ENCODE data around the gene LRP10. TPM values are rescaled to one million over a fixed set of nuclear protein-coding genes. Genes with fewer than 3 reads are reported as not detected.

LRP10 gene
- total RNA-seq, 1 experiment from 2014 or later, result 42.7 TPM

DNA sequence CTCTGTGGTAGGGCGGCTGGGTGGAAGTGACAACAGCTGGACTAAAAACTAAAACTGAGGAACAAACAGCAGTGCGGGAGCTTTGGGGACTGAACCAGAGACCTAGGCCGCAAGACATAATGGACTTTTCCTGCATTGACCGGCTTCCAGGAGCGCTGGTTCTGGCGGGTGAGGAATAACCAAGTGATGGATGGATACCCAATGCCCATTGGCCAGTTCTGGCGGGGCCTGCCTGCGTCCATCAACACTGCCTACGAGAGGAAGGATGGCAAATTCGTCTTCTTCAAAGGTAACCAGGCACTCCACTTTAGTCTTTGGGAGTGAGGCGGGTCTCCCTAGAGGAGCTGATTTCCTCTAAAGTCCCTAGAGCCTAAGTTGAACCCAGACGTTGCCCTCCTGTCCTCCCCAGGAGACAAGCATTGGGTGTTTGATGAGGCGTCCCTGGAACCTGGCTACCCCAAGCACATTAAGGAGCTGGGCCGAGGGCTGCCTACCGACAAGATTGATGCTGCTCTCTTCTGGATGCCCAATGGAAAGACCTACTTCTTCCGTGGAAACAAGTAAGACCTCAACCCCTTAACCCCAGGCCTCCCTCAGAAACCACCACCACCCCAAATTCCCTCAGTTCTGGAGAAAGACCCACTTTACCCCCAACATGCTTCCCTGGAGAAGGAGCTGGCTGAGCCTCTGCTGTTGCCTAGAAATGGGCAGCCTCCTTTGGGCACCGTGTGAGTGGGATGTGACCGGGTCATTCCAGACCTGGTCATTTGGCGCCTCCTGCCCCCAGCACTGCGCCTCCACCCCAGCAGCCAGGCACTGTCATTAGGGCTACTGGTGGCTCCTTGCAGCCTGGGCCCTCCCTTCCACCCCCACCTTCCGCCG is 27.1 kb upstream of the LRP10 start:
- no peak overlapping the region for H2AFZ ChIP-seq (ENCODE audit: low read depth, low read length, poor library complexity, severe bottlenecking)
- no peaks in the 10 kb centered on the region for H3K79me2 ChIP-seq (ENCODE audit: insufficient read depth, low read length)
- H3K9me2 ChIP-seq (ENCODE audit: insufficient read depth), result no peaks in the 10 kb centered on the region
- no peaks in the 10 kb centered on the region for H3K4me1 ChIP-seq (ENCODE audit: control insufficient read depth in 1 of 2, insufficient read depth in 2 of 2, low read length in 2 of 2)
- H3K9ac ChIP-seq (ENCODE audit: low read length), result no peak overlapping the region
- ChIA-PET POLR2A (no interaction called here), CTCF (no interaction called here), RAD21 (ENCODE audit: low non-redundant PET in 1 of 2, low total read pairs in 2 of 2, uncharacterized antibody in 2 of 2, unreplicated experiment in 2 of 2) (no interaction called here)
- no peaks in the 10 kb centered on the region for H3K27me3 ChIP-seq (ENCODE audit: insufficient read depth, low read length)
- no peaks in the 10 kb centered on the region for H4K20me1 ChIP-seq (ENCODE audit: insufficient read depth)
- intact Hi-C loops (cut with micrococcal nuclease), result no loop called here
- H3K36me3 ChIP-seq (ENCODE audit: control insufficient read depth in 1 of 2, insufficient read depth in 2 of 2, low read length in 2 of 2), result no peaks in the 10 kb centered on the region
- ATAC-seq, result peak; percentile 32; the same call in 1 of the 2 replicates
- H3K27ac ChIP-seq (ENCODE audit: low read depth, low read length), result no peak overlapping the region
- no peak overlapping the region for H3K4me2 ChIP-seq (ENCODE audit: low read length)
- no TSS peak for BruUV-seq (replicated peaks)
- H3K9me3 ChIP-seq (ENCODE audit: control insufficient read depth in 1 of 2, insufficient read depth in 1 of 2, low read depth in 1 of 2, low read length in 2 of 2), result no peaks in the 10 kb centered on the region
- no peak overlapping the region for H3K4me3 ChIP-seq (replicated peaks in 1 of 2; ENCODE audit: low read depth in 1 of 2, low read length in 2 of 2)
- TF ChIP-seq TCF7L2 (IDR thresholded peaks at IDR 0.05; ENCODE audit: borderline replicate concordance, extremely low read depth, insufficient read depth, insufficient read length) (no peak), EZH2 (IDR thresholded peaks at IDR 0.05) (no peak), ZNF274 (IDR thresholded peaks at IDR 0.05; ENCODE audit: low read depth, low read length) (no peak), EZH2phosphoT487 (IDR thresholded peaks at IDR 0.05; ENCODE audit: borderline replicate concordance) (no peak), SRF (IDR thresholded peaks at IDR 0.05; ENCODE audit: low read depth) (no peak), RAD21 (IDR thresholded peaks at IDR 0.05; ENCODE audit: low read depth) (no peak), CEBPB (IDR thresholded peaks at IDR 0.05; ENCODE audit: low read depth) (no peak), FOSL1 (IDR thresholded peaks at IDR 0.05; ENCODE audit: low read depth) (no peak), CBX3 (IDR thresholded peaks at IDR 0.05; ENCODE audit: low read depth) (no peak)
- TF ChIP-seq, protein P1, sequence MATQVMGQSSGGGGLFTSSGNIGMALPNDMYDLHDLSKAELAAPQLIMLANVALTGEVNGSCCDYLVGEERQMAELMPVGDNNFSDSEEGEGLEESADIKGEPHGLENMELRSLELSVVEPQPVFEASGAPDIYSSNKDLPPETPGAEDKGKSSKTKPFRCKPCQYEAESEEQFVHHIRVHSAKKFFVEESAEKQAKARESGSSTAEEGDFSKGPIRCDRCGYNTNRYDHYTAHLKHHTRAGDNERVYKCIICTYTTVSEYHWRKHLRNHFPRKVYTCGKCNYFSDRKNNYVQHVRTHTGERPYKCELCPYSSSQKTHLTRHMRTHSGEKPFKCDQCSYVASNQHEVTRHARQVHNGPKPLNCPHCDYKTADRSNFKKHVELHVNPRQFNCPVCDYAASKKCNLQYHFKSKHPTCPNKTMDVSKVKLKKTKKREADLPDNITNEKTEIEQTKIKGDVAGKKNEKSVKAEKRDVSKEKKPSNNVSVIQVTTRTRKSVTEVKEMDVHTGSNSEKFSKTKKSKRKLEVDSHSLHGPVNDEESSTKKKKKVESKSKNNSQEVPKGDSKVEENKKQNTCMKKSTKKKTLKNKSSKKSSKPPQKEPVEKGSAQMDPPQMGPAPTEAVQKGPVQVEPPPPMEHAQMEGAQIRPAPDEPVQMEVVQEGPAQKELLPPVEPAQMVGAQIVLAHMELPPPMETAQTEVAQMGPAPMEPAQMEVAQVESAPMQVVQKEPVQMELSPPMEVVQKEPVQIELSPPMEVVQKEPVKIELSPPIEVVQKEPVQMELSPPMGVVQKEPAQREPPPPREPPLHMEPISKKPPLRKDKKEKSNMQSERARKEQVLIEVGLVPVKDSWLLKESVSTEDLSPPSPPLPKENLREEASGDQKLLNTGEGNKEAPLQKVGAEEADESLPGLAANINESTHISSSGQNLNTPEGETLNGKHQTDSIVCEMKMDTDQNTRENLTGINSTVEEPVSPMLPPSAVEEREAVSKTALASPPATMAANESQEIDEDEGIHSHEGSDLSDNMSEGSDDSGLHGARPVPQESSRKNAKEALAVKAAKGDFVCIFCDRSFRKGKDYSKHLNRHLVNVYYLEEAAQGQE (IDR thresholded peaks at IDR 0.05; ENCODE audit: low read depth), result no peak
- DNase-seq (ENCODE audit: low read depth, low spot score), result no peak
